Endothelial cell of hepatic sinusoid (primary cell): ENCODE measurements around the gene ERCC6L.
"Not testable (repeated sequence)": the region's sequence is repeated elsewhere in the genome, so short reads cannot be mapped to it uniquely, and the experiment has no call there.

Experiments used
- in situ Hi-C: cut with HindIII; loops from 2 replicates; pipeline ENCODE4 v1.10.0; 2017; ENCODE audit warnings: low sequenced_read_pairs

Gene ERCC6L

GRCh38 chrX:72254816-72255215 is 16.0 kb upstream of the ERCC6L start:
- in situ Hi-C loops: no loop called here

GRCh38 chrX:72253686-72254085 is 14.9 kb upstream of the ERCC6L start:
- in situ Hi-C loops: no loop called here

- in situ Hi-C loops: no loop called here
Measured at GRCh38 chrX:72247206-72247942, 8.5 kb upstream of the ERCC6L start.

- in situ Hi-C loops: no loop called here
Measured at GRCh38 chrX:72245461-72246089, 6.7 kb upstream of the ERCC6L start.

- in situ Hi-C loops: loop anchor here (5.0 kb wide), 1 partner anchor 54 kb away; no protein-coding TSS in a partner anchor
Measured at GRCh38 chrX:72243472-72243871, 4.6 kb upstream of the ERCC6L start.

DNA sequence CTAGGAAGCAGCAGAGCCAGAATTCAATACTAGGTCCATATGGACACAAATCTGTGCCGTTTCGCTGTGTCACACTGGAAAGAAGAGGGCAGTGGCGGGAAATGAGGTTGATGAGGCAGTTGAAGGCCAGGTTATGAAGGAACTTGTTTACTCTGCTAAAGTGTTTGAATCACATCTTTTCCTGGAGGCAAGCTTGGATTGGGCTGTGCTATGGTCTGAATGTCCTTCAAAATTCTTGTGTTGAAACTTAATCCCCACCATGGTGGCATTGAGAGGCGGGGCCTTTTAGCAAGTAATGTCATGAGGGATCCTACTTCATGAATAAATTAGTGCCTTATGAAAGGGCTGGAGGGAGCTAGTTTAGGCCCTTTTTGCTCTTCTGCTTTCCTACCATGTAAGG is 2.1 kb upstream of the ERCC6L start:
- in situ Hi-C loops: loop anchor here (5.0 kb wide), 1 partner anchor 56 kb away; no protein-coding TSS in a partner anchor

- in situ Hi-C loops: no loop called here
Measured at GRCh38 chrX:72238183-72238582, 644 bp downstream of the ERCC6L start.

- in situ Hi-C loops: no loop called here
Measured at GRCh38 chrX:72236841-72237240, 2.0 kb downstream of the ERCC6L start.

- in situ Hi-C loops: no loop called here
Measured at GRCh38 chrX:72230290-72230689, 8.5 kb downstream of the ERCC6L start.

DNA sequence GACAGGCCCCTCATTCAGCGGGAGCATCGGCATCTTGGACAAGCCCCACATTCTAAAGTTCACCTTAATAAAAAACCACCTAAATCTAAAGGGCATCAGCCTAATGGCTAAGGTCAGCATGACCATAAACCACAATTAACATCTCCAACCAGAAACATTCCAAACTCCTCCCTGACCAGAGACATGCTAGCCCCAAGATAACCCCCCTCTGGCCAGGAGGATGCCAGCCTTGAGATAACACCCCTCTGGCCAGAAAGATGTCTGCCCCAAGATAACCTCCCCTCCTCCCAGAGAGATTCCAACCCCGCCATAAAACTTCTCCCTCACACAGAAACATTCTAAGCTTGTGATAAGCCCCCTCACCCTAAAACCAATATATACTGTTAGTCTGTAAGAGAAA is 18.5 kb downstream of the ERCC6L start:
- in situ Hi-C loops: not testable (repeated sequence)

GRCh38 chrX:72216973-72217372 is 21.9 kb downstream of the ERCC6L start:
- in situ Hi-C loops: no loop called here

DNA sequence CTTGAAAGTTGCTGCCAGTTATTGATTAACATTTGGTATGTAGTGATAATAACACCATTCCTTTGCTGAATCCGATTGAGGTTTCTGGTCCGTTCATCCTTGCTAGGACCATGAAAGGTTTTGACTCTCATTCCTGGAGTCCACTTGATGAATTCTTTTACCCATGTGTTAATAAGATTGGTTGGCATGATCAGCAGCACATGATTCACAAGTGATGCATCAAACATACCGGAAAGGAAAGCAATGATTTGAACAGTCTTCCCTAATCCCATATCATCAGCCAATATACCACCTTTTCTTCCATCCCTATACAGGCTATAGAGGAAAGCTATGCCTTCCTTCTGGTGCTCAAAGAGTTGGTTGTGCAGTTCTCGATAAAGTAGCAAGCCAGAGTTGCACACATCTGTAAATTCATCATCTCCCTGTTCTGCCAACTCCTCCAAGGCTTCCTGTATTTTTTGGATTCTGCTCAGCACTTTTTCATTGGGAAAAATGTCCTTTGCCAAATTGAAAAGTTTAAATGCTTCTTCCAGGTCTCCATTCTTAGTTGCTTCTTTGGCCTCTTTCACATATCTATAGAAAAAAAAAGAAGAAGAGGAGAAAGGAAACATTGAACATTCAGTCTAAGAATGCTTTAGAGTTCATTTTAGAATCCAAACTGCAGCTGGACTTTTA is 30.6 kb downstream of the ERCC6L start:
- in situ Hi-C loops: no loop called here

- in situ Hi-C loops: no loop called here
Measured at GRCh38 chrX:72207366-72207765, 31.5 kb downstream of the ERCC6L start.

DNA sequence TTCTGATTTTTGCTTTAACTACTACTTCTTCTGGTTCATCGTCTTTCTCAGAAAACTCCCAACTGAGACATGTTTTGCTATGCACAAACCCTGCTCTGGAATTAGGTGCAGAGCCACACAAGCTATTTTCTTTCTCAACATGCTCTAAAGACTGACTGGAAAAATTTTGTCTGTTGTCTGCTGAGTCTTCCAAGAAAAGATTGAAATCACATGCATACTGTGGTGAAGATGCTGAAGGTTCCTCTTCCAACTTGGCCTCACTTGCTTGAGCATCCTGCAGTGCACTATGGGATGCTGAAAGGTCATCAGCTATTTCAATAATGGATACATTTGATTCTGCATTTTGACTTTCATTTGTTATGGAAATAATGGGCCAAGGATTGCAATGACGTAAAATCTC is 33.1 kb downstream of the ERCC6L start:
- in situ Hi-C loops: no loop called here

DNA sequence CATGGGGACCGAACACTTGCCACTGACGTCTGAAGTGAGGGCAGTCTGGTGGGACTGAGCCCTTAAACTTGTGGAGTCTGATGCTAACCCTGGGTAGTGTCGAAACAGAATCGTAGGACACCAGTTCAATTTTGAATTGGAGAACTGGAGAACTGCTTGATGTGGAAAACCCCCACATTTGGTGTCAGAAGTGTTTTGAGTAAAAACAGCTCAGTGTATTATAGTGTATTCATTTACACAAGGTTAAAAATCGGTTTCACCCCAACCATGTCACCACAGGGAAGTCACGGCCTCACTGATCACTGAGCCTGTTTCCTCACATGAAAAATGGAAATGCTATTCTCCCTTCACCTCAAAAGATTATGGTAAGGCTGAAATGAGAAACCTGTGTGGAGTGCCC is 35.4 kb downstream of the ERCC6L start:
- in situ Hi-C loops: no loop called here

DNA sequence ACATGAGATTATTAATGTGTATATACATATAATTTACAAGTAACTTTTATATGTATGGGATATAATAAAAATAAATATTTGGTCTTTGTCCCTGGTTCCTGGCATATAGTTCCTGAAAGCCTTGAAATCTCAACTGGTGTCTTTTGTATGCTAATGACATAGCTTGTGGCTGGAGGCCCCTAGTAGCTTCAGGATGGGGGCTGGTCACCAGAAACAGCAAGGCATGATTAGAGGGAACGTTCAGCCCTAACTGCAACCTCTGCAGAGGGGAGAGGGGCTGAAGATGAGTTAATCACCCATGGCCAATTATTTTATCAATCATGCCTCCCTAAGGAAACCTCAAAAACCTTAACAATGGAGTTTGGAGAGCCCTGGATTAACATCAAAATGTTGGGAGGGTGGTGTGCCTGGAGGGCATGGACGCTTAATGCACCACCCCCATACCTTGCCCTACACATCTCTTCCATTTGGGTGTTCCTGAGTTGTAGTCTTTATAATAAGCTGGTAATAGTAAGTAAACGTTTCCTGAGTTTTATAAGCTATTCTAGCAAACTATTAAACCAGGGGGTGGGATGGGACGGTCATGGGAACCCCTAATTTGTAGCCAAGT is 35.9 kb downstream of the ERCC6L start:
- in situ Hi-C loops: no loop called here

DNA sequence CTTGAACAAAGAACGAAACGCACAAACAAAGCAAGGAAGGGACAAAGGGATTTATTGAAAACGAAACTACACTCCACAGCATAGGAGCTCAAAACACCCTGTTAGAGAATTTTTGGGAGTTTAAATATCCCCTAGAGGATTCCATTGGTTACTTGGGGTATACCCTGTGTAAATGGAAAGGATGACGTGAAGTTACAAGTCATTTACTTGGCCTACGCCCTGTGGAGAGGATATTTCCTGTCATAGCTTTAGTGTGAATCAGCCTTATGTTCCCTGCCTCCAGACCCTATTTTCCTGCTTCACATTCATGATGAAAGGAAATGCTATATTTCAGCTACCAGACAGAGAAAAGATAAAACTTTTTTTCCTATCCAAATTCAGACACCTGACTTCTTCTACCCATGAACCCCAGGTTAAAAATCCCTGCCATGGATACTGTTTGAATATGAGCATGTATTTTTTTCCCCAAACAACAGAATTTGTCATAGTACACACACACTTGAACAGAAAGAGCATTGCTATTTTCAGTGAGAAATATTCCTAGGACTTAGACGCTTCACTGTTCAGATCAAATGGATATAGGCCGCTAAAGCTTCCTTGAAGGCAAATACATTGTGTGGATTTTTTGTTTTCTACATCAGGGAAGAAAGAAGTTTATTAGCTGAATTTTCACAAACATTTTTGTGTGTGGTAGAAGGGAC is 36.8 kb downstream of the ERCC6L start:
- in situ Hi-C loops: no loop called here

DNA sequence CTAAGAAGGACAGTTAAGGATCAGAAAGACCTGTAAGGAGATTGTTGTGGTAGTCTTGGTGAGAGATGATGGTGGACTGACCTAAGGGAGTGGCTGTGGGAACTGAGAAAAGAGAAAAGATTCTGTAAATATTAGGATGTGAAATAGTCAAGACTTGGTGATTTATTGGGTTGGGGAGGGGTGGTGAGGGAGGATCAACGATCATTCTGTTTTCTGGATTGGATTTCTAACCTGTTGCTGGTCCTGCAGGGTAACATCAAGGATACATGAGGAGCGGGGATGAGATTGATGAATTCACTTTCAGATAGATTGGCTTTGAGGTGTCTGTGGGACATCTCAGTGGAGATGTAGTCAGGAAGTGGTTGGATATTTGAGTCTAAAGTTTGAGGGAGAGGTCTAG is 55.9 kb downstream of the ERCC6L start:
- in situ Hi-C loops: no loop called here

- in situ Hi-C loops: no loop called here
Measured at GRCh38 chrX:72181178-72182125, 57.4 kb downstream of the ERCC6L start, which contains the start of gene PIN4. Gene PIN4, plus strand, starts transcription at chrX:72181757. Its CDS starts 29 bp downstream, at chrX:72181786.

DNA sequence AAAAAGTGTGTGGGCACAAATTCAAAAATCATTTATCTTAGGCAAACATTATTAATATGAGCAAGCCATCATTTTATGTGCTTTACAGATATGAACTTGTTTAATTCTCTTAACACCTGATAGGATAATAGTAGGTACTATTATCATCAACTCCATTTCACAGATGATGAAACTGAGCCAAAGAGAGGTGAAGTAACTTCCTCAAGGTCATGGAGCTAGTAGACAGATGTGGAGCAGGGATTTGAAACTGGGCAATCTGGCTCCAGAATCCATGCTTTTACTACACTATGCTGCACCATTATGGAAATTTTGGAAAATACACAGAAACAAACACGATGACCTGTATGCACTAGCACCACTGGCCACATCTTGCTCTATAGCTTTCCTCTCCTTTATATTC is 58.3 kb downstream of the ERCC6L start:
- in situ Hi-C loops: no loop called here
